ENCODE data around the gene PLXNC1.
A peak's percentile ranks its signal among the peaks of the same experiment; 100 is the strongest.

Gene PLXNC1

GRCh38 chr12:94239332-94239993 is 91.1 kb downstream of the PLXNC1 start:
- DNase-seq (ENCODE audit: low read depth in 2 of 2) = no peak

DNA sequence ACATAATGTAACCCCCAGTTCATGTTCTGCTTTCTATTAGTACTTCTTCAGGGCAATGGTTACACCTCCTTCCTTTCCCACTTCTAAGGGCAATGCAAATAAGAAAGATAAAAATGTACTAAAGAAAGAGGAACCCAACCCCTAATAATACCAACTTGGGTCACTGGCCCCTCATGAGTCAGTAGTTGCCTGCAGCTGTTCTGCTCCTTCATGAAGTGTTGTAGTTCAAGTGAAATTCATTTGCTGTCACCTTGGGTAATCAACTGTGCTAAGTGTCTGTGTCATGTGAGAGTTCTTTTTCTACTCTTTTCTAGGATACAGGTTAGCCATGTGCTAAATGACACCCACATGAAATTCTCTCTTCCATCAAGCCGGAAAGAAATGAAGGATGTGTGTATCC is 91.8 kb downstream of the PLXNC1 start:
- no peak for DNase-seq (ENCODE audit: low read depth in 2 of 2)

DNA sequence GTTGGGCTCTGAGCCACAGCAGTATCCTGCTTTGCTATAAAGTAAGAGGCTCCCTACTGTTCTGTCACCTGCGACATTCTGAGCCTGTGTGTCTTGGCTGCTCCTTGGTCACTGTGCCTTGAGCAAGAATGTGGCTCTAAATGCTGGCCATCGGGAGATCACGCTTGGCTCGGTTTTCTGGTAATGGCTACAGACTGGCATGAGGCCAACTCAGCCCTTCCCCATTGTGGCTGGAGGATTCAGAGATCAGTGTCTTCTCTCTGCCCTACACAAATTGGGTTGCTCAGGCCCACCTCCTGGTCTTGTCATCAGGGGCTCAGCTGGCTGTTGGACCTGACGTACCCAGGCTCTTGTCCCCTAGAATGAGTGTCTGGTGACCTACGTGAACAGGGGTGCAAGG is 94.5 kb downstream of the PLXNC1 start:
- no peak for DNase-seq (ENCODE audit: low read depth in 2 of 2)

DNA sequence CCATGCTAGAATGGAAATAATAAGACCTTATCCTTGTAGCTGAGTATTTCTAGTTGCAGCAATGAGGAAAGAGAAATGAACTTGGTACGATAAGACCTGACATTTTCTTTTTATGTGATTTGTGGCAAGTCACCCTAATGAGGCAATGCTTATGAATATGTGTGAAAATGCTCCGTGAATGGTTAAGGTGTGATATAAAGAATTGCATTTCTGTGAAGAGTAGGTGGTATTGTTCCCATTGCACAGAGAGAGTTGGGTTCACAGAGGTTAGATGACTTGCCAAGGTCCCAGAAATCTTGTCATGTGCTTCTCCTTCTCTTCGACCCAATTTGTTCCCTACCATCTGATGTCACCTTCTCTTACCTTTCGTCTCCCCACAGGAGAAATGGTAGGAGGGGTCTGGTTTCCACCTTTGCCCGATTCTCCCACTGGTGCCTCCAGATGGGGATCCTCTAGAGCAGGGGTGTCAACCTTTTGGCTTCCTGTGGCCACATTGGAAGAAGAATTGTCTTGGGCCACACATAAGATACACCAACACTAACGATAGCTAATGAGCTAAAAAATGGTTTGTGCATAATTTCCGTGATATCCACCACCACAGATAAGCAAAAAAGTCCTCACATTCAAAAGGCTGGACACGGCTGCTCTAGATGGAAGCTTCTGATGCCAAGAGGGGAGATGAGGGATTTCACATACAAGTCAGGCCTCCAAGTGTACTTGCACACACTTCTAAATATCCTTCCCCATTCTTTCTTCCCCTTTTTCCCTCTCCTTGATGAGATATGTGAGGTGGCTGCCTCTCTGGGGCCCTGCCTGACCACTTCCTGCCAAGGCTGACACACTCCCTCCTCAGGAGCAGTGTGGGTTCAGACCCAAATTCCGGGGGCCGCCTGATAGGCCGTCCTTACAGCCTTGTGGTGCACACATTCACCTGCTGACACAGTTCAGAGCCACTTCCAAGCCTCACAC is 96.1 kb downstream of the PLXNC1 start:
- peak; percentile 8 to 20 for DNase-seq (ENCODE audit: low read depth in 2 of 2)

GRCh38 chr12:94245631-94246383 is 97.4 kb downstream of the PLXNC1 start:
- DNase-seq (ENCODE audit: low read depth in 2 of 2) = no peak

DNA sequence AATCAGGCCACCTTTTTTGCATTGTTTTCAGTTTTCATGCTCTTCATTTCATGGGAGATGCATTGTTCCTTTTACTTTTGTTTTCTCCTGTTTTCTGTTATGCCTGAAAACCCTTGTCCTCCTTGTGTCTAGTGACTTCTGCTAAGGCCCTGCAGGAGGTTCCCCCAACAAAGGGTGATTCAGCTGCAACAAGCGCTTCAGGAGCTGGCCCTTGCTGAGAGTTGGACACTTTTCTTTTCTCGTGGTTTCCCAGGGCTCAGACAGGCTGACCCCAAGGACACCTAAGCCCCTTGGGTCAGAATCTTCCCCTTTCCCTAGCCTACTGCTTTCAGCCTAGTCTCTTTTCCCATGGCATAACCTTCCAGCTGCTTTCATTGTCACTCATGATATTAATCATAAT is 98.9 kb downstream of the PLXNC1 start:
- DNase-seq (ENCODE audit: low read depth in 2 of 2) = no peak

DNA sequence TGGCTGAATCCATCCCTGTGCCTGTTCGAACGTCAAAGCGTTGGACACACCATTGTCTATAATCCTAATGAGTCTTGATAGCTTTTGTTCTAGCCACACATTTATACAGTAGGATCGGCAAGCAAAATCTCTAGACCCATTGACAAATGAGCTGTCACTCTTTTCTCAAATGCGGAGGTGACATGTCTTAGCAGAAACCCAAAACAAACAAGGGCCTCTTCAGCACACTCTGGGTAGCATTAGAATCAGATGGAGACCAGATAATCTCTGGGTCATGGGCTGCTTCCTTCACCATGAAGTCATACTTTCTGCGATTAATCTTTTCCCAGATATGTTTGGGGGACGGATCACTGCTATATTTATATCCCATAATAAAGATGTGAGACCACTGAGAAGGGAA is 100.2 kb downstream of the PLXNC1 start:
- DNase-seq (ENCODE audit: low read depth in 2 of 2) = no peak

DNA sequence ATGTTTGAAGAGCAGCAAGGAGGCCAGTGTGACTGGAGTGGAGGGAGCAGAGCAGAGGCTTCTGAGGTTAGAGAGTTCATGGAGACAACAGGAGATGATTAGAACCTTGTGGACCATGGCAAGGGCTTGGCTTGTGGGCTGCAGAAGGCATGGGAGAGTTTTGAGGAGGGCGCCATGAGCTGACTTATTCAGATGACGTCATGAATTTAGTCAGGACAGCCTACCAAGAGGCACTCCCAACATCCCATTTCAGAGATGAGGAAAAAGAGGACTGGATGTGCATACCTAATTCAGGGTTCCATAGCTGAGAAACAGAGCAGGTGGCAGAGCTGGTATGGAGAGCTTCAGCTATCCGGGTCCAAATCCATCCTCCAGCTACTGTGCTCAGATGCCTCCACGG is 101.8 kb downstream of the PLXNC1 start:
- DNase-seq (ENCODE audit: low read depth in 2 of 2) = no peak

DNA sequence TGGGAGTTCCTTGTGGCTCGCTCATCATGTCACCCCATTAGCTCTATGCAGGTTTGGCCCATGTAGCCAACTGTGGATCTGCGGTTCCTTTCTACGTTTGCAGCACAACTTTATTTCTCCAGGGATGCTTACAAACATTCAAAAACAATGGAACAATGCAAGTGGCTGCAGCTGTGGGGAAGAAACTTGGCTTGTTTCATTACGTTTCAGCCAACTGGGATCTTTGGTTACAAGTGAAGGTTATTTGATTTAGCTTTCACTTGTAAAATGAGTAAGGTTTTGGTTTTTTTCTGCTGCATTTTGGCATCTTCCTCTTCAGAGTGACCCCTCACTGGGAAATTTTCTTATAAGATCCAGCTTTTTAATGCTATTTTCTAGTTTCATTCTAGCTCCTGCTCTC is 105.9 kb downstream of the PLXNC1 start:
- no peak for DNase-seq (ENCODE audit: low read depth in 2 of 2)

DNA sequence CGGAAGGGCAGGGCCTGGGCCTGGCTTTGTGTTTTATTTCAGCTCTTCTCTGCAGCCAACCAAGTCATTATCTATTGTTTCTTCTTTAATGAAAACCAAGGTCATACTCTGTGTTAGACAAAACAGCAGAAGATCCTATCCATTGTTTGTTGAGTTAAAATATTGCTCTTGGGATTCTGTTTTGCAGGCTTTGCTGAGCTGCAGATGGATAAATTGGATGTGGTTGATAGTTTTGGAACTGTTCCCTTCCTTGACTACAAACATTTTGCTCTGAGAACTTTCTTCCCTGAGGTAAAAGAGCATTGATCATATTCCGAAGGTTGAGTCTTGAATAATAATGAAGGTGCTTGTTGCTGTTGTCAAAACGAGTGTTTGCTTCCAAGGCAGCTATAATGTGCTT is 106.6 kb downstream of the PLXNC1 start:
- DNase-seq (ENCODE audit: low read depth in 2 of 2) = no peak

DNA sequence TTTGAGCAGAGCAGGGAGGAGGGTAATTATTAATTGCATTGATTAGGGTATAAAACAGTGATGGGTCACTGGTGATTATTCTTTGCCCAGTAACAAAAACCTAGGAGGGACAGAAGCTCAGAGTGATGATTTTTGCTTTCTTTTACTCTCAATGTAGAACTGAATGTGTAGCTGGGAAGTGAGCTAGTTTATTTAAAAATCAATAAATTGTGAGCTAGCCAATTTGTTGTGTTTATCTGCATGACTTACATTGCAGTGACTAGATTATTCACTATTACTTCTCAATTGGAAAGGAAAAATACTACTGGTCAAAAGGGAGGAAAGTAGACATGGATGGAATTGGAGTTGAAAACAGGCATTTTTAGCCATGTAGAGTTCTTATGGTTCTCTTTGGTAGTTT is 107.1 kb downstream of the PLXNC1 start:
- DNase-seq (ENCODE audit: low read depth in 2 of 2) = no peak

DNA sequence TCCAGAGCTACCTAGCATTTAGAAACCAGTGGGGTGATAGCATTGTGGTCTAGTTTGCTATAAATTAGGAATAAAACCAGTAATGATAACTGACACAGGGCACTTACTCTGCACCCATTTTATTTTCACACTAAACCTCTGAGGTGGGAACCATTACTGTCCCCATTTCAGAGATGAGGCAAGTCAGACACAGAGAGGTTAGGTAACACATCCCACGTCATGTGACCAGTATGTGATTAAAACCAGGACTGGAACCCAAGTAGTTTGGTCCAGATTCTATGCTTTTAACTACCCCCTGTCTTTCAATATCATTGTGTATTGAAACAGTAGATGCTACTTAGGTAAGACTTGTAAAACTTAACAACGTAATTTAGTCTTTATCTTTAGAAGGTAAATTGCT is 110.2 kb downstream of the PLXNC1 start:
- no peak for DNase-seq (ENCODE audit: low read depth in 2 of 2)

DNA sequence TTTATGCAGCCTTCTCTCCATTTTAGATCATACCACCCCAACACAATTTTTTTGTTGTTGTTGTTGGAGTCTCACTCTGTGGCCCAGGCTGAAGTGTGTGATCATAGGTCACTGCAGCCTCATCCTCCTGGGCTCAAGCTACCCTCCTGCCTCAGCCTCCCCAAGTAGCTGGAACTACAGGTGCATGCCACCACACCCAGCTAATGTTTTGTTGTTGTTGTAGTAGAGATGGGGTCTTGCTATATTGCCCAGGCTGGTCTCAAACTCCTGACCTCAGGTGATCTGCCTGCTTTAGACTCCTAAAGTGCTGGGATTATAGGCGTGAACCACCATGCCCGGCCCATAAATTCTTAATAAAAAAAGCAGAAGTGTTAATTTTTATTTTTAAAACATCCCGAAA is 111.6 kb downstream of the PLXNC1 start:
- DNase-seq (ENCODE audit: low read depth in 2 of 2) = no peak

- DNase-seq (ENCODE audit: low read depth in 2 of 2) = no peak
Observed at GRCh38 chr12:94260717-94261116, 112.3 kb downstream of the PLXNC1 start.

DNA sequence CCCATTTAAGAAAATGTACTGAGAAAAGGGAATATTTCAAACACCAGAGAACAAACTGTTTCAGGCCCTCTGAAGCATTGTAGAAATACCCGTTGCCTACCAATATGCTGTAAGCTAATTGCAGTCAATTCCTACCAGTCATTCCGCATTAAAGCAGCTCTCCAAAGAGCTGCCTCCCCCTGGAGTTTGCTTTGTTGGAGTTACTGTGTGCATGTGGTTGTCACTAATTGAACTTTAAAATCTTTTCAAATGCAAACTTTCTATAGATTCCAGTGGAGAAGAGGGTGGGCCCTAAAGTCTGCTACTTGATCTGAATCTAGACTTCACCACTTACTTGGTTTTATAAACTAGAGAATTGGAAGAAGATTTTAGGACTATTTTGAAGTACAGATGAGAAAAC is 112.7 kb downstream of the PLXNC1 start:
- DNase-seq (ENCODE audit: low read depth in 2 of 2) = no peak

DNA sequence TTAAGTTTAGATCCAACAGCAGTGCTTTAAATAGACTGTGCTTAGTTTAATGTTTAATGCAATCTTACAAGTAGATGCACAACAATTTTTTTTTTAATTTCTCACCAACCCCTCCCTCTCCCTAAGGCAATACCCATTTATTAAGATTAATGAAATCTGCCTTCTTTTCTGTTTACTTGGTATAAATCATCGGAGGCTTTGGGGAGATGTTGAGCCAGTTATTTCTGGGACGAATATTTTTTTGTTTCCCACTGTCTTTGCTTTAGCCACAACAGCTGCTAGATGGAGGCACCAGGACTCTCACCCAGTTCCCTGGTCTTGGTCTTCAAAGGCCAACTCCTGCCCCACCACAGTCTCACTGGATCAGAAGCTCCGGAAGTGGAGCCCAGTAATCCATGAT is 113.4 kb downstream of the PLXNC1 start:
- no peak for DNase-seq (ENCODE audit: low read depth in 2 of 2)

GRCh38 chr12:94262228-94263010 is 114.0 kb downstream of the PLXNC1 start:
- DNase-seq (ENCODE audit: low read depth in 2 of 2) = peak; percentile 48 to 53

DNA sequence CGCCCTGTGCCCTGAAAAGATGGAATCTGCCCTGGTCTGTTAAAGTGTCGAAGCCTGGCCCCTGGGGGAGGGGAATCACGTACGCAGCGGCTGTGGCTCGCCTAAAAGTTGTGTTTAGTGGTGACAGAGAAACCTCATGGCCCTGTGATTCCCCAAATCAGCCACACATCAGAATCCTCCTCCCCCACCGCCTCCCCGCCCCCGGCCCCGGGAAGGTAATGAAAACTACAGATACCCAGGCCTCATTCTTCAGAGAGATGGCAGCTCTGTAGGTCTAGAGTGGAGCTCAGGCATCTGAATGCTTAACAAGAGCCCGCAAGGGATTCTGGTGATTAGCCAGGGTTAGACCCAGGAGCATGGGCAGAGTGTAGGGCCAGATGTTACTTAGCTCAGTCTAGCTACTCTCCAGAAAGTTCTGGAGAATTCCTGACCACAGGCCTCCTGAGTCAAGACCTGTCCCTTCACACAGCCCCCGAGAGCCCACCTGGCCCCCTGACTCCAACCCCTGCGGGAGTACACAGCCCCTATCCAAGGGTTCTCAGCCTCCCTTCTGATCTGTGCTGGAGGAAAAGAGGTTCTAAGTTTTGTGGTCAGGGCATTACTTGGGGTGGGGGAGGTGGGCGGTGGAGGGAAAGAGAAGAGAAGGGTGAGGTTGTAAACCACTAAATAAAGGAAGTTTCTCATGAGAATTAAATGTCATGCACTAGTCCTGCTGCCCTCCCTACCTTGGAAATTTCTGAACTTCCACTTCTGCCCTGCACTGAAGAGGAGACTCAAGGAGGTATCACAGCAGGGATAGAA is 114.8 kb downstream of the PLXNC1 start:
- peak; percentile 20 to 29 for DNase-seq (ENCODE audit: low read depth in 2 of 2)

DNA sequence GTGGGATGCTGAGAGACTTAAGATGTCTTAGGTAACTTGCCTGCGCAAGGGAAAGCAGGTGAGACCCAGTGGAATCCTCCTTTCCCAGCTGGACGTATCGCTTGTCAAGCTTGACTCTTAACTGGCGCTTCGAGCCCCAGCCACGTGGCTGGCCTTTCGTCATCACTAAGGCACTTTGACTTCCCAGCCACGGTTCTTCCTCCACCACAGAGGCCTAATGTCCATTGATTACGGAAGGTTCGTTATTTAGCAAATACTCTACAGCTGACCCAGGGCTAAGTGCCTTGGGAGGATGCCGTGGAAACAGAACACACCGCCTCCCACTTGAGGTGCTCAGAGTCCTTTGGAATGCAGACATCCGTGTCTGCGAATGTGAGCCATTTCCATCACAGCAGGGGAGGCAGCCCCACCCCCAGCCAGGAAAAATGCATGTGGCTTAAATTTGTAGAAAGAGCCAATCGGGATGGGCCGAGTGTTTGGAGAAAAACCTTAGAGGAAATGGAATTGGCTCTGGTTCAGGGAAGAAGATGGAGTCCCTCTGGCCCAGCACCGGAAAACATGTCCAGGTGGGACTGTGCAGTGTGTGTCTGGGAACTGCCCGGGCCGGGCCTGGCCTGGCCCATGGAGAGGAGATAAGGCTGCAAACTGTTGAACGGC is 115.7 kb downstream of the PLXNC1 start:
- no peak for DNase-seq (ENCODE audit: low read depth in 2 of 2)
